ENCODE data around the gene SMARCC1.

The SMARCC1 gene

DNA sequence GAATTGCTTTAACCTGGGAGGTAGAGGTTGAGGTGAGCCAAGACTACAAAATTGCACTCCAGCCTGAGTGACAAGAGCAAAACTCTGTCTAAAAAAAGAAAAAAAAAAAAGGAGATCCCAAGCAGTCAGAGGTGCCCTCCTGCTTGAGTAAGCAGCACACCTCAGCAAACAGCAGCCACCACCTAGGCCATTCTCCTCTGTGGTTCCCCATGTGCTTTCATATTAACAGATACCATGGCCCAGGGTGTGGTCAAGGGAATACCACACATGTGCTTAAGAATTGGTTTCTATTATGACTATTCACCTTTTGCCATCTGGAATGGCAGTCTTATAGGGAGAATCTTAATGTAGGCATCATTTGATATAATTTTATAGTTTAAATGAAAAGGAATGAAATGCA is 178.4 kb downstream of the SMARCC1 start:
- intact Hi-C loops (cut with DNase I), result no loop called here
- DNase-seq, result no peak

DNA sequence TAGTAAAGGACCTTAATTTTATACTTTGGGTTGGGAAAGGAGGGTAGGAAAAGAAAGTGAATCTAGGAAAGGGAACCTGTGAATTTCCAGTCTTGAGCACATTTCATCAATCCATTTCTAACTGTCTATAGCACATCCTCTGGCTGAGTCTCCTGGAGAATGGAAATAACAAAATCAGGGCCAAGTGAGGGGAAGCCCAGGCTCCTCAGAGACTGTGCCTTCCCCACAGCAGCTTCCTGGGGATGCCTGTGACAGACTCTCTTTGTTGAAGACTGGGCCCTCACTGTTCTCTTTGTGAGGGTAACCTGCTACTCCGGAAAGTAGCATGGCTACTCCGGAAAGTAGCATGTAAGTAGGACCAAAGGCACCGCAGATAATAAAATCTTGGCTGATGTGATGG is 180.4 kb downstream of the SMARCC1 start:
- DNase-seq, result peak in 3 of 10 donors; percentile 27 to 86 (median 43)
- intact Hi-C loops (cut with DNase I), result no loop called here

GRCh38 chr3:47594792-47595191 is 186.9 kb downstream of the SMARCC1 start:
- intact Hi-C loops (cut with DNase I), result no loop called here

GRCh38 chr3:47592066-47592795 is 189.5 kb downstream of the SMARCC1 start:
- intact Hi-C loops (cut with DNase I), result no loop called here
- DNase-seq, result no peak

More at GRCh38 chr3:47594792-47595191, 186.9 kb downstream of the SMARCC1 start:
- DNase-seq, result no peak

GRCh38 chr3:47590216-47590615 is 191.5 kb downstream of the SMARCC1 start:
- intact Hi-C loops (cut with DNase I), result no loop called here
- DNase-seq, result no peak

GRCh38 chr3:47588587-47588986 is 193.1 kb downstream of the SMARCC1 start:
- no peak for DNase-seq
- intact Hi-C loops (cut with DNase I), result no loop called here

- no peak for DNase-seq
- intact Hi-C loops (cut with DNase I), result no loop called here
Measured at GRCh38 chr3:47588053-47588452, 193.6 kb downstream of the SMARCC1 start.

GRCh38 chr3:47586746-47587145 is 194.9 kb downstream of the SMARCC1 start:
- intact Hi-C loops (cut with DNase I), result no loop called here
- no peak for DNase-seq

DNA sequence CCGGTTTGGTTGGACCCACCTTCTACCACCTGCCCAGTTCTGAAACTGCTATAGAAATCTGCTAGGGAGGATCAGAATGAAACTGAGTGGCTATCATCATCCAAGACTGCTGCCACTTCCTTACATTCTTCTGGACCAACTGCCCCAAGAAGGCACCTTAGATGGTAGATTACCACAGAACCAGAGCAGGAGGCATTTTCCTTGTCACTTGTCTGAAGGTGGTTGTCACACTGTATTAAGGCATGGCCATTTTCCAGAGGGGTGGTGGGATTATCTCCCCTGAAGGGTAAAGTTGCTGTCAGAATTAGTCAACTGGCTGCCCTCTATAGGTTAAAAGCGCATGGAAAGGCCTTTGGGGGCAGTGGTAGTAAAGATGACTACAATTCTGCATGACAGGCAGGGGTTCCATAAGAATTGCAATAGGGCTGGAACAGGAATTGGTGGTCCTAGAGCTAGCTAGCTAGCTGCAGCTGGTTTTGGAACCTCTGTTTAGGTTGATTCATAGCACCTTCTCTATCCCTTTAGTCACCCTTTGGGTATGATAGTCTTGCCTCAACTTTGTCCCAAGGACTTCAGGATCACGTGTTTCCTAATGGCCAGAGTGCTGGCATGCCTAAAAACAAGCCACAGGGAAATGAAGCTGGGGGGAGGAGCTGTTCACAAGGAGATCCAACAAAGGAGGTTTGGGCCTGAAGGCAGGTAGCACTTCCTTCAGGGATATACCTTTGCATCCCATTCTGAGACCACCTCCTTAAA is 198.2 kb downstream of the SMARCC1 start:
- intact Hi-C loops (cut with DNase I), result no loop called here
- DNase-seq, result no peak

DNA sequence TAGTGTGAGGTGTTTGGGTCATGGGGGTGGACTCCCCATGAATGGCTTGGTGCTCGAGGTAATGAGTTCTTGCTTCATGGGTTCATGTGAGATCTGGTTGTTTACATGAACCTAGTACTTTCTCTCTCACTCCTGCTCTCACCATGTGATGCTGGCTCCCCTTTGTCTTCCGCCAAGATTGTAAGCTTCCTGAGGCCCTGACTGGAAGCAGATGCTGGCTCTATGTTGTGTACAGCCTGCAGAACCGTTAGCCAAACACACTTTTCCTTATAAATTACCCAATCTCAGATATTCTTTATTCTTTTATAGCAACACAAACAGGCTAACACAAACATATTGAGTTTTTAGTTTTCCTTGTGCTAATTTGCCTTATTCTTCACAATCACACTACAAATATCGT is 199.9 kb downstream of the SMARCC1 start:
- no peak for DNase-seq
- intact Hi-C loops (cut with DNase I), result no loop called here

- intact Hi-C loops (cut with DNase I), result no loop called here
- no peak for DNase-seq
Measured at GRCh38 chr3:47581422-47581821, 200.3 kb downstream of the SMARCC1 start.

DNA sequence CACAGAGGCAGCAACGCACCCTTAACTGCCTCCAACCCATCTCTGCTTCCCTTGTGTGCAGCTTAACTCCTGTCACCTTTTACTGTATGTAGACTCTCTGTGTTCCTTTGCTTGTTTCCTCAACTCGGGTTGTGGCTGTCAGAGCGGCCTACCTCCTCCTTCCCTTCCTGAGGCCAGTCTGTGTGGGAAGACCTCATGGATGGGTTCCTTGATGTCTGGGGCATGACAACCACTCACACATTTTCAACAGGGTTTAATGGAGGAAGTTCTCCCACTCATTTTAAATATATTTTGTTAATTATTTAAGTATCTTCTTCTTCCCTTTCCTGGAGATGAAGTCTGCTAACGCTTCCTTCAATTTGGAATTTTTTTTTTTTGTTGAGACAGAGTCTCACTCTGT is 201.2 kb downstream of the SMARCC1 start:
- no peak for DNase-seq
- intact Hi-C loops (cut with DNase I), result no loop called here

DNA sequence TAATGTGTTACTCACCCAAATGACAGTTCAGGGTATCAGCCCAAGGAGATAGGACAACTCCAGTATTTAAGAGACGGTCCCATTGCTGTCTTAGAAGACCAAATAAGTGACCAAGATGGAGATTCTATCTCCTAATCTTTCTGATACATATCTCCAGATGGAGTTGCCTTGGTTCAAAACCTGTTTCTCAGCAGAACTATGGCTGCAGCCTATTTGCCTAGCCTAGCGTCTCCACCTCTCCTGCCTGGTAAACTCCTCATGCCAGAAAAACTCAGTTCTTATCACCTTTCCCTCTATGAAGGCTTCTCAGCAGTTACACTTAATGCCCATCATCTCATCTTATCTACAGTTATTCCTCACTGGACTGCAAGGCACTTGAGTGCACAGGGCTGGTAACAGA is 201.8 kb downstream of the SMARCC1 start:
- intact Hi-C loops (cut with DNase I), result loop anchor here (5.0 kb wide), 1 partner anchor 202 kb away; the partner anchor contains the start of gene SMARCC1
- no peak for DNase-seq

DNA sequence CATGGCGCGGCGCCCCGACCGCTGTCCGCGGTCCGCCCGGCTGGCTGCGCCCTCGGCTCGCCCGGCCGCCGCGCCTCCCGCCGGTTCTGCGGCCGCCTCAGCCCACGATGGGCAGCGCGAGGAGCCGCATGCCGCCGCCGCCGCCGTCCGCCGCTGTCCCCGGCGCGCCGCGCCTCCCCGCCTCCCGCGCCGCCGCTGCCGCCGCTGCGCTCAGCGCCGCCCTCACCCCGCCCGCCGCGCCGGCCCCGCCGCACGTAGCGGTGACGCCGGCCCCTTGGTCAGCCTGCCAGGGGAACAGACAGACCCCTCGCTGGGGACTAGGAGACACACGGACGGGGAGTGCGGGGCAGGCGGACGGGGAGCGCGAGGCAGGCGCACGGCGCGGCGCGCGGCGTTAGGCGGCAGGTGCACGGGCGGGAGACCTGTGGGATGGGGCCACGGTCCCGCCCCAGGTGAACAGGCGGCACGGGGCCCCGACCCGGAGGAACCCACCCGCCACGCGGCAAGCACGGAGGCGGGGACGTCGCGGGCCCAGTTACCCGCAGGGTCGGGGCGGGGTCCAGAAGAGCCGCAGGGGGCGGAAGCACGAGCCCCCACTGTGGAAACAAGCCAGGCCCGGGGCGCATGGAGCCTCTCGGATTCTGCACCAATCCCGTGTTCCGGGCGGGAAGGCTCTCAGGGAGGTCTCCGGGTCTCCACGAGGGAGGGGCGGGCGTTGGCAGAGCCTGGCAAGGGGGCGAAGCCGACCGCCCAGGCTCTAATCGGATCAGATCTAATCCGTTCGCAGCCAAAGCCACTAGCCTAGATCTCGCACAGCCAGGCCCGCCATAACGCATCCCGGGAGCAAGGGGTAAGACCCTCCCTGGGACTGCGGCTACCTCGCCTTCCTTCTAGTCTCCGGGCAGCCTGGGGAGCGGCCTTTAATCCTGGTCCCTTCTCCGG is 202.7 kb downstream of the SMARCC1 start, which contains the start of gene CSPG5:
CSPG5 (minus strand) TSS at position 175 of the 942 bp plus-strand sequence; CDS start at position 3, 172 bp downstream.
- intact Hi-C loops (cut with DNase I), result loop anchor here (5.0 kb wide), 1 partner anchor 203 kb away; the partner anchor contains the start of gene SMARCC1
- DNase-seq, result peak; percentile 23 to 96 (median 70)

DNA sequence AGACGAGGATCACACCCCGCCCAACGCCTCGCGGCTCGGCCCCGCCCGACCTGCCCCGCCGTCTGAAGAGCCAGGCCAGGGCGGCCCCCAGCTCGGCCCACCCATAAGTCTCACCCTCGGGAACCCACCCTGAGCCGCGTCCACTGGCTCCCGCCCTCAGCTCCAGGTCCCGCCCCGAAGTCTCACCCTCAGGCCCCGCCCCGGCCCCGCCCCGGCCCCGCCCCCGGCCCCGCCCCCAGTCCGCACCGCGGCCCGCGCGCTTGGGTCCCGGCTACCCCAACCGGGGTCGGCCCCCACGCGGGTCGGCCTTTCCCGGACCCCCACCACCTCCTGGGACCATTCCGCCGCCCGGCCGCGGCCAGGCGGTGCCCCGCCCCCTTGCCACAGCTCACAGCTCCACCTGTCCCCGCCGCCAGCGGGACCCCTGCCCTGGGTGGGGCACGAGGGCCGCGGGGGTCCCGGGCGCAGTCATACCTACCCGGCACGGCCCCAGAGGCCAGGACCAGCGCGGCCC is 203.5 kb downstream of the SMARCC1 start:
- intact Hi-C loops (cut with DNase I), result loop anchor here (5.0 kb wide), 1 partner anchor 204 kb away; the partner anchor contains the start of gene SMARCC1
- peak in 9 of 10 donors; percentile 16 to 90 (median 52) for DNase-seq

- peak in 2 of 10 donors; percentile 70 to 85 for DNase-seq
- intact Hi-C loops (cut with DNase I), result loop anchor here (5.0 kb wide), 1 partner anchor 205 kb away; the partner anchor contains the start of gene SMARCC1
Measured at GRCh38 chr3:47577583-47578118, 204.0 kb downstream of the SMARCC1 start.

GRCh38 chr3:47573190-47574172 is 208.2 kb downstream of the SMARCC1 start:
- intact Hi-C loops (cut with DNase I), result no loop called here
- peak in 7 of 10 donors; percentile 23 to 90 (median 48) for DNase-seq

GRCh38 chr3:47571391-47572175 is 210.1 kb downstream of the SMARCC1 start:
- intact Hi-C loops (cut with DNase I), result no loop called here
- peak; percentile 34 to 93 (median 56) for DNase-seq
